ENCODE data around the gene LMOD3. TPM values are rescaled to one million over a fixed set of nuclear protein-coding genes. Genes with fewer than 3 reads are reported as not detected.

The LMOD3 gene
- total and polyA plus RNA-seq, 9 of the 15 experiments (the other 6 are each of a cell fraction or from before 2014, with no cell fraction given), result 0.03 TPM; not detected in 8

DNA sequence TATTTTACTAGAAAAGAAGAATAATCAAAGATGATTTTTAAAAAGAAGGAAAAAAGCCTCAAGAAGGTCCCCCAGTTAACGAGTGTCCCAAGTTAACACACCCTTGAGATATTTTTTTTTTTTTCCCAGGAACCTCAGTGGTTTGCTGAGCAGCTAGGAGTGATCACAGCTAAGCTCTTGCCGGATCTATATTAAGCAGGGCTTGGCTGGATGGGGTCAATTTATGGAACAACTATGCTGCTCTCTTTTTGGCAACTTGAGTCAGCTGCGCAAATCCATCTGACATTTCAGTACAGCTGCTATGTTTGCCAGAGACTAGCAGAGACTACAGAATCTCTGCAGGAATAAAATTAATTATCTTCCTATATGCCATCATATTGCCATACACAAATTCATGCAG is at the start of gene LMOD3 (continued):
- TF ChIP-seq, protein P1, sequence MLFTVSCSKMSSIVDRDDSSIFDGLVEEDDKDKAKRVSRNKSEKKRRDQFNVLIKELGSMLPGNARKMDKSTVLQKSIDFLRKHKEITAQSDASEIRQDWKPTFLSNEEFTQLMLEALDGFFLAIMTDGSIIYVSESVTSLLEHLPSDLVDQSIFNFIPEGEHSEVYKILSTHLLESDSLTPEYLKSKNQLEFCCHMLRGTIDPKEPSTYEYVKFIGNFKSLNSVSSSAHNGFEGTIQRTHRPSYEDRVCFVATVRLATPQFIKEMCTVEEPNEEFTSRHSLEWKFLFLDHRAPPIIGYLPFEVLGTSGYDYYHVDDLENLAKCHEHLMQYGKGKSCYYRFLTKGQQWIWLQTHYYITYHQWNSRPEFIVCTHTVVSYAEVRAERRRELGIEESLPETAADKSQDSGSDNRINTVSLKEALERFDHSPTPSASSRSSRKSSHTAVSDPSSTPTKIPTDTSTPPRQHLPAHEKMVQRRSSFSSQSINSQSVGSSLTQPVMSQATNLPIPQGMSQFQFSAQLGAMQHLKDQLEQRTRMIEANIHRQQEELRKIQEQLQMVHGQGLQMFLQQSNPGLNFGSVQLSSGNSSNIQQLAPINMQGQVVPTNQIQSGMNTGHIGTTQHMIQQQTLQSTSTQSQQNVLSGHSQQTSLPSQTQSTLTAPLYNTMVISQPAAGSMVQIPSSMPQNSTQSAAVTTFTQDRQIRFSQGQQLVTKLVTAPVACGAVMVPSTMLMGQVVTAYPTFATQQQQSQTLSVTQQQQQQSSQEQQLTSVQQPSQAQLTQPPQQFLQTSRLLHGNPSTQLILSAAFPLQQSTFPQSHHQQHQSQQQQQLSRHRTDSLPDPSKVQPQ (CRISPR knock-in tag; IDR thresholded peaks at IDR 0.05; ENCODE audit: borderline replicate concordance), result no peak
- no peak for TF ChIP-seq ZNF41 (CRISPR knock-in tag; conservative IDR thresholded peaks at IDR 0.05)
- no peak for TF ChIP-seq ZKSCAN3 (CRISPR knock-in tag; IDR thresholded peaks at IDR 0.05)
- TF ChIP-seq MCM5 (IDR thresholded peaks at IDR 0.05; ENCODE audit: low read depth), result no peak
- TF ChIP-seq BRF1 (IDR thresholded peaks at IDR 0.05; ENCODE audit: borderline replicate concordance, extremely low read depth, insufficient read length), result no peak
- no peak for TF ChIP-seq IFI16 (CRISPR knock-in tag; IDR thresholded peaks at IDR 0.05)
- no peak for TF ChIP-seq BCL6 (CRISPR knock-in tag; IDR thresholded peaks at IDR 0.05)
- no peak for TF ChIP-seq TAF7 (tag; IDR thresholded peaks at IDR 0.05)
- no peak for TF ChIP-seq ZNF134 (CRISPR knock-in tag; conservative IDR thresholded peaks at IDR 0.05)
- TF ChIP-seq ZNF780A (CRISPR knock-in tag; IDR thresholded peaks at IDR 0.05), result no peak

GRCh38 chr3:69172058-69172457 is 49.7 kb upstream of the LMOD3 start:
- in situ Hi-C loops (cut with MboI), result loop anchor here (25.0 kb wide), 2 partner anchors 490 to 765 kb away; no protein-coding TSS in a partner anchor
- Histone ChIP-seq H3K9me1 (ENCODE audit: control insufficient read depth, insufficient read depth, low read length) (no peaks in the 10 kb centered on the region), H4K20me1 (replicated peaks; ENCODE audit: control insufficient read depth, insufficient read depth, low read length) (no peaks in the 10 kb centered on the region), H3K27ac (ENCODE audit: extremely low read depth, low read depth, low read length) (no peak overlapping the region), H3K36me3 (ENCODE audit: control insufficient read depth, insufficient read depth, low read length) (no peaks in the 10 kb centered on the region), H2AFZ (ENCODE audit: low read depth, low read length) (no peak overlapping the region), H3K9me3 (replicated peaks; ENCODE audit: control insufficient read depth, insufficient read depth, low read depth, low read length) (no peaks in the 10 kb centered on the region), H3K79me2 (ENCODE audit: control insufficient read depth, insufficient read depth, low read length) (no peaks in the 10 kb centered on the region), H3K27me3 (ENCODE audit: control insufficient read depth in 2 of 2, insufficient read depth in 2 of 2, low read length in 2 of 2) (no peaks in the 10 kb centered on the region; a peak in 1 of 5 replicates), H3K4me2 (ENCODE audit: insufficient read depth, low read length) (no peak overlapping the region), H3K4me1 (replicated peaks in 1 of 2; ENCODE audit: control insufficient read depth in 2 of 2, insufficient read depth in 2 of 2, low read length in 2 of 2) (no peaks in the 10 kb centered on the region), H3K9ac (ENCODE audit: insufficient read depth in 1 of 2, low read depth in 2 of 2, low read length in 2 of 2) (no peak overlapping the region), H3K4me3 (no peak overlapping the region)
- ChIA-PET CTCF (ENCODE audit: low intra/inter-chr PET ratio) (no interaction called here), POLR2A (no interaction called here)
- no TSS peak for BruUV-seq (replicated peaks)
- TF ChIP-seq SMARCA4 (IDR thresholded peaks at IDR 0.05), result no peak
- DNase-seq (ENCODE audit: extremely low read depth in 1 of 4, low spot score in 3 of 4), result no peak
- intact Hi-C loops (cut with micrococcal nuclease), result loop anchor here (10.0 kb wide), 1 partner anchor 73 kb away; no protein-coding TSS in a partner anchor
- WGBS (ENCODE audit: insufficient coverage, low coverage, missing lambda C conversion rate), result 0% methylated on average over 1 of the region's 1 CpG
- no peak for FAIRE-seq
- ATAC-seq, result no peak

All from K562 (cell line).